Activated CD8-positive, alpha-beta memory T cell treated with anti-CD3 and anti-CD28 coated beads for 48 hours (primary cell): ENCODE data around the gene LRRC37B.
"Not testable (repeated sequence)": the region's sequence is repeated elsewhere in the genome, so short reads cannot be mapped to it uniquely, and the experiment has no call there.

Experiments
- DNase-seq, 3 experiments: peaks; one replicate each; pipeline ENCODE4 v3.0.0-alpha.2; 2020; ENCODE audit warnings: low read depth in 2 of 3, low spot score in 2 of 3

Gene LRRC37B

GRCh38 chr17:32041306-32041875 lies 34.2 kb downstream of the LRRC37B start:
- not testable (repeated sequence) for DNase-seq

GRCh38 chr17:32042266-32042665 lies 35.1 kb downstream of the LRRC37B start:
- not testable (repeated sequence) for DNase-seq

- not testable (repeated sequence) for DNase-seq
Observed at GRCh38 chr17:32045611-32046010, 38.4 kb downstream of the LRRC37B start.

GRCh38 chr17:32047663-32048062 lies 40.5 kb downstream of the LRRC37B start:
- DNase-seq, result not testable (repeated sequence)

- not testable (repeated sequence) for DNase-seq
Observed at GRCh38 chr17:32054985-32055384, 47.8 kb downstream of the LRRC37B start.

- DNase-seq, result not testable (repeated sequence)
Observed at GRCh38 chr17:32055425-32055824, 48.2 kb downstream of the LRRC37B start.

GRCh38 chr17:32056500-32056899 lies 49.3 kb downstream of the LRRC37B start:
- not testable (repeated sequence) for DNase-seq

GRCh38 chr17:32057460-32058105 lies 50.4 kb downstream of the LRRC37B start:
- not testable (repeated sequence) for DNase-seq

GRCh38 chr17:32060695-32061094 lies 53.5 kb downstream of the LRRC37B start:
- not testable (repeated sequence) for DNase-seq

GRCh38 chr17:32061840-32062239 lies 54.7 kb downstream of the LRRC37B start:
- DNase-seq, result not testable (repeated sequence)

GRCh38 chr17:32064091-32064490 lies 56.9 kb downstream of the LRRC37B start:
- DNase-seq, result not testable (repeated sequence)

GRCh38 chr17:32066123-32066680 lies 59.0 kb downstream of the LRRC37B start:
- DNase-seq, result not testable (repeated sequence)

- DNase-seq, result peak in 1 of 3 experiments; percentile 17
Observed at GRCh38 chr17:32066863-32067642, 59.9 kb downstream of the LRRC37B start.

GRCh38 chr17:32069067-32069466 lies 61.9 kb downstream of the LRRC37B start:
- DNase-seq, result not testable (repeated sequence)

GRCh38 chr17:32071961-32072360 lies 64.8 kb downstream of the LRRC37B start:
- not testable (repeated sequence) for DNase-seq

GRCh38 chr17:32073131-32073530 lies 65.9 kb downstream of the LRRC37B start:
- not testable (repeated sequence) for DNase-seq

- DNase-seq, result peak; percentile 26 to 56 (median 37)
Observed at GRCh38 chr17:32079753-32080152, 72.6 kb downstream of the LRRC37B start.

GRCh38 chr17:32083550-32083979 lies 76.4 kb downstream of the LRRC37B start:
- not testable (repeated sequence) for DNase-seq

- DNase-seq, result not testable (repeated sequence)
Observed at GRCh38 chr17:32084003-32084941, 77.1 kb downstream of the LRRC37B start.
